A172 (cell line): ENCODE measurements around the gene AZGP1. TPM values are rescaled to one million over a fixed set of nuclear protein-coding genes. Genes with fewer than 3 reads are reported as not detected.
"Not testable (repeated sequence)": the region's sequence is repeated elsewhere in the genome, so short reads cannot be mapped to it uniquely, and the experiment has no call there.

ENCODE experiments used
- DNase-seq: peaks from one replicate; pipeline ENCODE4 v3.0.0-alpha.2; 2015; ENCODE audit warnings: low spot score
- total RNA-seq: library from RNA; depleted of rRNA; stranded (reverse); fragments of >200 nt; shearing (Covaris generic); gene quantifications from 2 replicates; pipeline ENCODE4 v1.2.3, GENCODE V29; 2014; rRNA removed

The AZGP1 gene
- not detected in 2 replicates for total RNA-seq

GRCh38 chr7:99975782-99976521 lies at the start of gene AZGP1:
TSS of gene AZGP1 (minus strand) at chr7:99976031. CDS start at chr7:99976020, 11 bp downstream.
- DNase-seq, result no peak

GRCh38 chr7:100024020-100024619 lies 48.3 kb upstream of the AZGP1 start:
- DNase-seq, result no peak

GRCh38 chr7:100023526-100023925 lies 47.7 kb upstream of the AZGP1 start:
- DNase-seq, result no peak

- no peak for DNase-seq
These were observed 46.8 kb upstream of the AZGP1 start for GRCh38 chr7:100022621-100023020.

- no peak for DNase-seq
These were observed 45.5 kb upstream of the AZGP1 start for GRCh38 chr7:100021297-100021696.

- DNase-seq, result no peak
These were observed 44.1 kb upstream of the AZGP1 start for GRCh38 chr7:100019908-100020307.

GRCh38 chr7:100017875-100018274 lies 42.0 kb upstream of the AZGP1 start:
- DNase-seq, result no peak

GRCh38 chr7:100017300-100017699 lies 41.5 kb upstream of the AZGP1 start:
- no peak for DNase-seq

GRCh38 chr7:100016215-100016901 lies 40.5 kb upstream of the AZGP1 start:
- no peak for DNase-seq

- DNase-seq, result peak; percentile 89
These were observed 39.7 kb upstream of the AZGP1 start, which contains the start of gene ZKSCAN1 for GRCh38 chr7:100015232-100016214. TSS of gene ZKSCAN1 (plus strand) at chr7:100015596. CDS start at chr7:100023507, 7,911 bp downstream.

- no peak for DNase-seq
These were observed 37.5 kb upstream of the AZGP1 start for GRCh38 chr7:100013328-100013676.

- not testable (repeated sequence) for DNase-seq
These were observed 36.8 kb upstream of the AZGP1 start for GRCh38 chr7:100012385-100013327.

- no peak for DNase-seq
These were observed 35.7 kb upstream of the AZGP1 start for GRCh38 chr7:100011516-100011915.

- no peak for DNase-seq
These were observed 35.1 kb upstream of the AZGP1 start for GRCh38 chr7:100010901-100011300.

- not testable (repeated sequence) for DNase-seq
These were observed 34.1 kb upstream of the AZGP1 start for GRCh38 chr7:100009952-100010351.

- DNase-seq, result no peak
These were observed 32.7 kb upstream of the AZGP1 start for GRCh38 chr7:100008525-100008924.

- no peak for DNase-seq
These were observed 32.1 kb upstream of the AZGP1 start for GRCh38 chr7:100007887-100008286.

GRCh38 chr7:100003711-100004661 lies 28.2 kb upstream of the AZGP1 start:
- no peak for DNase-seq

GRCh38 chr7:100000239-100000638 lies 24.4 kb upstream of the AZGP1 start:
- no peak for DNase-seq
